H1 (cell line): ENCODE data around the gene CLEC7A. TPM values are rescaled to one million over a fixed set of nuclear protein-coding genes. Genes with fewer than 3 reads are reported as not detected.

Experiments used
- FOSL1 ChIP-seq: IDR thresholded peaks from 2 replicates; pipeline ENCODE4 v1.6.1; 2011; ENCODE audit warnings: mild to moderate bottlenecking, low read depth, low read length, moderate library complexity; ENCODE audit not compliant: insufficient read depth
- SUZ12 ChIP-seq: fragments of 200-600 bp; sonication (generic); IDR thresholded peaks from 2 replicates; pipeline ENCODE4 v1.6.1; 2012; ENCODE audit warnings: mild to moderate bottlenecking, inconsistent platforms, low read length, moderate library complexity, mixed read lengths
- polyA plus RNA-seq, 7 experiments: library from polyadenylated mRNA; depleted of rRNA in 3 of 7; stranded (reverse) in 5 of 7; unstranded in 2 of 7; fragments of >200 nt in 5 of 7; fragments of 200-250 nt in 2 of 7; gene quantifications; 1 replicate in 5 of 7; 2 replicates in 1 of 7; 4 replicates in 1 of 7; pipeline versions ENCODE4 v1.2.1 to v1.2.3, GENCODE V29; 2011 to 2013; ENCODE audit warnings: missing spikeins in 2 of 7, mixed read lengths in 2 of 7
- total RNA-seq: library from RNA; stranded (reverse); fragmentation: NEBNext Ultra II Directional; extraction: Animal tissue kit (Norgen Biotek cat#: 25700); gene quantifications from 2 replicates; pipeline ENCODE4 v1.2.1, GENCODE V29; 2021

CLEC7A gene
- total and polyA plus RNA-seq, 2 of the 8 experiments (the other 6 are each of a cell fraction or from before 2014, with no cell fraction given): 0.09 to 0.15 TPM

DNA sequence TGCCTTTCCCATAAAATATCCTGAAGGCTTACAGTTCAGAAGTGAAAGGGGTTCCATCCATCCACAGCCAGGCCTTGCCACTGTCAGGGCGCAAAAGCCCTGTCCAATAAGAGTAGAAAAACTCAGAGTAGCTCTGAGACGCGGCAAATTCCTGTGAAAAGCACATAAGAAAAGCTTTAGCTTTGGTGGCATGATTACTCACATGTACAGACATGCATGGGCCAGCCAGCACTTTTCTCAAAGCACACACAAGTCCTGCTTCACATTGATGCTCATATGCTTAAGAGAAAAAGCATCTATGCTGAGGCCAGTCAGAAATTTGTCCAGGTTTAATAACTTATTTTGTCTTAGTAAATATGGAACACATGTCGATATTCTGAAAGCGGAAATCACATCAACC, 56.7 kb downstream of the CLEC7A start (continued):
- TF ChIP-seq SUZ12: no peak
- TF ChIP-seq FOSL1: no peak
